ENCODE data around the gene ACRV1. TPM values are rescaled to one million over a fixed set of nuclear protein-coding genes. Genes with fewer than 3 reads are reported as not detected.
"Not testable (repeated sequence)": the region's sequence is repeated elsewhere in the genome, so short reads cannot be mapped to it uniquely, and the experiment has no call there.

ACRV1 gene
- total and polyA plus RNA-seq, 2 of the 4 experiments (the other 2 are of a cell fraction), result not detected

DNA sequence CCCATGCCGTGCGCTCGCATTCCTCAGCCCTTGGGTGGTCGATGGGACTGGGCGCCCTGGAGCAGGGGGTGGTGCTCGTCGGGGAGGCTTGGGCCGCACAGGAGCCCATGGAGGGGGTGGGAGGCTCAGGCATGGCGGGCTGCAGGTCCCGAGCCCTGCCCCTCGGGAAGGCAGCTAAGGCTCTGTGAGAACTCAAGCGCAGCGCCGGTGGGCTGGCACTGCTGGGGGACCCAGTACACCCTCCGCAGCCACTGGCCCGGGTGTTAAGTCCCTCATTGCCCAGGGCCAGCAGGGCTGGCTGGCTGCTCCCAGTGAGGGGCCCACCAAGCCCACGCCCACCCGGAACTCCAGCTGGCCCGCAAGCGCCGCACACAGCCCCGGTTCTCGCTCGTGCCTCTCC lies 24.0 kb upstream of the ACRV1 start:
- ATAC-seq (ENCODE audit: low read depth); dilution Hi-C loops (cut with HindIII; ENCODE audit: low sequenced_read_pairs, unreplicated experiment); POLR2A ChIA-PET (ENCODE audit: unreplicated experiment); H3K4ac ChIP-seq (ENCODE audit: low read depth, low read length); H3K4me1 ChIP-seq (ENCODE audit: control insufficient read depth, insufficient read depth, low read length); H3K18ac ChIP-seq (ENCODE audit: low read depth, low read length); H4K20me1 ChIP-seq (ENCODE audit: insufficient read depth, low read length); H3K79me1 ChIP-seq (ENCODE audit: low read depth in 1 of 2, low read length in 2 of 2); H2AK5ac ChIP-seq (ENCODE audit: low read depth, low read length); H3K56ac ChIP-seq (ENCODE audit: extremely low read depth, insufficient read depth, low read length); H2AFZ ChIP-seq (replicated peaks; ENCODE audit: low read length, poor library complexity); H4K8ac ChIP-seq (ENCODE audit: low read depth in 2 of 2, low read length in 2 of 2); H2BK20ac ChIP-seq (ENCODE audit: low read depth, low read length); H2BK120ac ChIP-seq (ENCODE audit: low read depth, low read length); DNase-seq; H3K9ac ChIP-seq (ENCODE audit: low read depth, low read length); in situ Hi-C loops (cut with MboI; ENCODE audit: low sequenced_read_pairs); H4K91ac ChIP-seq (ENCODE audit: insufficient read depth, low read depth, low read length); intact Hi-C loops (cut with micrococcal nuclease); H3K27me3 ChIP-seq (ENCODE audit: control insufficient read depth, insufficient read depth, low read length); CTCF ChIA-PET; H3K36me3 ChIP-seq (ENCODE audit: control insufficient read depth, insufficient read depth, low read length); H3K4me3 ChIP-seq (ENCODE audit: insufficient read depth, low read depth, low read length); H2BK5ac ChIP-seq (ENCODE audit: low read depth, low read length, poor library complexity, severe bottlenecking); H3K14ac ChIP-seq (replicated peaks; ENCODE audit: low read depth, low read length); BruUV-seq (replicated peaks); H3K23ac ChIP-seq (ENCODE audit: low read depth, low read length); H3K27ac ChIP-seq (ENCODE audit: insufficient read depth, low read length); H2BK15ac ChIP-seq (ENCODE audit: low read depth, low read length); H2AK9ac ChIP-seq (replicated peaks; ENCODE audit: low read depth, low read length, poor library complexity); H4K5ac ChIP-seq (ENCODE audit: low read depth, low read length); H3K9me3 ChIP-seq (ENCODE audit: control insufficient read depth, insufficient read depth, low read length); H3K9me1 ChIP-seq (ENCODE audit: insufficient read depth, low read length); H3K4me2 ChIP-seq (ENCODE audit: low read depth, low read length): not testable (repeated sequence)
- 89% methylated on average over 5 of the region's 24 CpGs; no CpG with 5 or more reads in 1 of the 2 experiments for WGBS, 2 experiments (ENCODE audit: extremely low coverage in 2 of 2, insufficient read length in 1 of 2)
